A673 (cell line): ENCODE data around the gene LRP1B.

Experiments used
- EZH2 ChIP-seq: fragments of 200-600 bp; sonication (generic); IDR thresholded peaks from 2 replicates; pipeline ENCODE4 v1.6.1; 2017; ENCODE audit warnings: borderline replicate concordance, low read depth, mild to moderate bottlenecking, mixed read lengths, antibody characterized with exemption, low read length; ENCODE audit not compliant: poor library complexity, severe bottlenecking
- TF ChIP-seq, protein P1 (sequence below): fragments of 300-800, 200-600 bp; sonication (generic); conservative IDR thresholded peaks from 2 replicates; pipeline ENCODE4 v1.5.1; 2017; ENCODE audit warnings: low read depth, mild to moderate bottlenecking, antibody characterized with exemption, low read length, moderate library complexity, mixed read lengths

DNA sequence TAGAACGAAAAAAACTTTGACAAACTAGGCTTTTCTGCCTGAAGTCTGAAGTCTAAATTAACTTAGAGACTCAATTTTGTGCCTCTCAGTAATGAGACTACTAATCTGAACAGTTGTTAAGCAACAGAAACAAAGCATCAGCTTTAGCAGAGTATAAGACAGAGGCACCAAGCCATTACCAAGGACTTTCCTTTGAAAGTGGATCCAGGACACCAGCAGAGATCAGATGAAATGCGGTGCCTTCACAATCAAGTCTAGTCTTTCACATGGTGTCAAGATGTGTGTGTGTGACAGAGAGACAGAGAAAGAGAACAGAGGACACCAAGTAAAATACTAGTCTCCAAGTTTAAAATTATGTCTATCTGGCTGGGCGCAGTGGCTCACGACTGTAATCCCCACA is 1502.9 kb downstream of the LRP1B start:
- TF ChIP-seq, protein P1, sequence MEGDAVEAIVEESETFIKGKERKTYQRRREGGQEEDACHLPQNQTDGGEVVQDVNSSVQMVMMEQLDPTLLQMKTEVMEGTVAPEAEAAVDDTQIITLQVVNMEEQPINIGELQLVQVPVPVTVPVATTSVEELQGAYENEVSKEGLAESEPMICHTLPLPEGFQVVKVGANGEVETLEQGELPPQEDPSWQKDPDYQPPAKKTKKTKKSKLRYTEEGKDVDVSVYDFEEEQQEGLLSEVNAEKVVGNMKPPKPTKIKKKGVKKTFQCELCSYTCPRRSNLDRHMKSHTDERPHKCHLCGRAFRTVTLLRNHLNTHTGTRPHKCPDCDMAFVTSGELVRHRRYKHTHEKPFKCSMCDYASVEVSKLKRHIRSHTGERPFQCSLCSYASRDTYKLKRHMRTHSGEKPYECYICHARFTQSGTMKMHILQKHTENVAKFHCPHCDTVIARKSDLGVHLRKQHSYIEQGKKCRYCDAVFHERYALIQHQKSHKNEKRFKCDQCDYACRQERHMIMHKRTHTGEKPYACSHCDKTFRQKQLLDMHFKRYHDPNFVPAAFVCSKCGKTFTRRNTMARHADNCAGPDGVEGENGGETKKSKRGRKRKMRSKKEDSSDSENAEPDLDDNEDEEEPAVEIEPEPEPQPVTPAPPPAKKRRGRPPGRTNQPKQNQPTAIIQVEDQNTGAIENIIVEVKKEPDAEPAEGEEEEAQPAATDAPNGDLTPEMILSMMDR = no peak
- no peak for TF ChIP-seq EZH2
